MM.1S (cell line): ENCODE results near the gene GAS2L2.

ENCODE experiments used
- DNase-seq: peaks from one replicate; pipeline ENCODE4 v3.0.0-alpha.2; 2015
- H2AFZ ChIP-seq: fragments of 300-600 bp; sonication (generic); 2 replicates; pipeline ENCODE4 v1.6.0; 2016; ENCODE audit warnings: antibody characterized with exemption, low read length
- H3F3A ChIP-seq: fragments of 300-600 bp; sonication (generic); 2 replicates; pipeline ENCODE4 v1.6.1; 2016; ENCODE audit warnings: mild to moderate bottlenecking, antibody characterized with exemption, low read length, moderate library complexity, mixed read lengths; ENCODE audit not compliant: insufficient read depth
- H3K27ac ChIP-seq: fragments of 300-600 bp; sonication (generic); 2 replicates; pipeline ENCODE4 v1.5.1; 2016; ENCODE audit warnings: mild to moderate bottlenecking, low read length
- H3K27me3 ChIP-seq: fragments of 300-600 bp; sonication (generic); replicated peaks from 2 replicates; pipeline ENCODE4 v1.6.0; 2016; ENCODE audit warnings: low read length; ENCODE audit not compliant: insufficient read depth
- H3K36me3 ChIP-seq: fragments of 300-600 bp; sonication (generic); replicated peaks from 2 replicates; pipeline ENCODE4 v1.6.1; 2016; ENCODE audit warnings: mild to moderate bottlenecking, low read length, mixed read lengths; ENCODE audit not compliant: insufficient read depth
- H3K4me1 ChIP-seq: fragments of 300-600 bp; sonication (generic); 2 replicates; pipeline ENCODE4 v1.6.1; 2016; ENCODE audit warnings: low read length, mixed read lengths
- H3K4me2 ChIP-seq: fragments of 300-600 bp; sonication (generic); 2 replicates; pipeline ENCODE4 v1.6.0; 2016; ENCODE audit warnings: low read depth, low read length
- H3K4me3 ChIP-seq: fragments of 300-600 bp; sonication (generic); 2 replicates; pipeline ENCODE4 v1.5.1; 2016; ENCODE audit warnings: low read length, mixed read lengths
- H3K79me2 ChIP-seq: fragments of 300-600 bp; sonication (generic); 2 replicates; pipeline ENCODE4 v1.6.1; 2016; ENCODE audit warnings: mixed run types, low read length, mixed read lengths
- H3K9ac ChIP-seq: fragments of 300-600 bp; sonication (generic); 2 replicates; pipeline ENCODE4 v1.6.1; 2016; ENCODE audit warnings: low read length, mixed read lengths
- H3K9me2 ChIP-seq: fragments of 300-600 bp; sonication (generic); replicated peaks from 2 replicates; pipeline ENCODE4 v1.6.1; 2016; ENCODE audit warnings: mild to moderate bottlenecking, low read length, mixed read lengths; ENCODE audit not compliant: insufficient read depth
- H3K9me3 ChIP-seq: fragments of 300-600 bp; sonication (generic); replicated peaks from 2 replicates; pipeline ENCODE4 v1.6.1; 2016; ENCODE audit warnings: mild to moderate bottlenecking, low read length, mixed read lengths; ENCODE audit not compliant: insufficient read depth
- H4K20me1 ChIP-seq: fragments of 300-600 bp; sonication (generic); 2 replicates; pipeline ENCODE4 v1.6.1; 2016; ENCODE audit warnings: mild to moderate bottlenecking, low read length, moderate library complexity, mixed read lengths; ENCODE audit not compliant: insufficient read depth
- EZH2 ChIP-seq: fragments of 300-600 bp; sonication (generic); optimal IDR thresholded peaks from 2 replicates; pipeline ENCODE3; 2017; ENCODE audit warnings: low read depth, mild to moderate bottlenecking, antibody characterized with exemption, low read length, mixed read lengths
- EZH2phosphoT487 ChIP-seq: fragments of 300-600 bp; sonication (generic); IDR thresholded peaks from 2 replicates; pipeline ENCODE4 v1.6.1; 2018; ENCODE audit warnings: antibody characterized with exemption, low read length
- TF ChIP-seq, protein P1 (sequence below): fragments of 300-600 bp; sonication (generic); IDR thresholded peaks from 2 replicates; pipeline ENCODE4 v1.5.1; 2016; ENCODE audit warnings: antibody characterized with exemption, low read length, mixed read lengths

GAS2L2 gene

DNA sequence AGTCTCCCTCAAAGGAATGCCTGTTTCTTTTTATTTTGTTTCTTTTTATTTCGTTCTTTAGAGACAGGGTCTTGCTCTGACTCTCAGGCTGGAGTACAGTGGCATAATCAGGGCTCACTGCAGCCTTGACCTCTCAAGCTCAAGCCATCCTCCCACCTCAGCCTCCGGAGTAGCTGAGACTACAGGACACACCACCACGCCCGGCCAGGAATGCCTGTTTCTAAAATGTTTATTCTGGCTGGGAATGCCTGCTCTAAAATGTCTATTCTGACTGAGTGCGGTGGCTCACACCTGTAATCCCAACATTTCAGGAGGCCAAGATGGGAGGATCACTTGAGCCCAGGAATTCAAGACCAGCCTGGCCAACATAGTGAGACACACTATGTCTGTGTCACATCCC lies 44.9 kb upstream of the GAS2L2 start:
- peaks cover 45% of the 10 kb centered on the region for H3K27me3 ChIP-seq
- no peaks in the 10 kb centered on the region for H3K9me3 ChIP-seq
- no peaks in the 10 kb centered on the region for H3K9me2 ChIP-seq
- DNase-seq: no peak
- H3K4me1 ChIP-seq: no peaks in the 10 kb centered on the region
- no peak overlapping the region for H3K4me2 ChIP-seq
- H3K4me3 ChIP-seq: no peak overlapping the region
- no peak overlapping the region for H3K27ac ChIP-seq
- H3F3A ChIP-seq: no peaks in the 10 kb centered on the region
- H4K20me1 ChIP-seq: no peaks in the 10 kb centered on the region
- H3K79me2 ChIP-seq: no peaks in the 10 kb centered on the region
- no peak overlapping the region for H2AFZ ChIP-seq
- TF ChIP-seq EZH2 (no peak), EZH2phosphoT487 (no peak)
- TF ChIP-seq, protein P1, sequence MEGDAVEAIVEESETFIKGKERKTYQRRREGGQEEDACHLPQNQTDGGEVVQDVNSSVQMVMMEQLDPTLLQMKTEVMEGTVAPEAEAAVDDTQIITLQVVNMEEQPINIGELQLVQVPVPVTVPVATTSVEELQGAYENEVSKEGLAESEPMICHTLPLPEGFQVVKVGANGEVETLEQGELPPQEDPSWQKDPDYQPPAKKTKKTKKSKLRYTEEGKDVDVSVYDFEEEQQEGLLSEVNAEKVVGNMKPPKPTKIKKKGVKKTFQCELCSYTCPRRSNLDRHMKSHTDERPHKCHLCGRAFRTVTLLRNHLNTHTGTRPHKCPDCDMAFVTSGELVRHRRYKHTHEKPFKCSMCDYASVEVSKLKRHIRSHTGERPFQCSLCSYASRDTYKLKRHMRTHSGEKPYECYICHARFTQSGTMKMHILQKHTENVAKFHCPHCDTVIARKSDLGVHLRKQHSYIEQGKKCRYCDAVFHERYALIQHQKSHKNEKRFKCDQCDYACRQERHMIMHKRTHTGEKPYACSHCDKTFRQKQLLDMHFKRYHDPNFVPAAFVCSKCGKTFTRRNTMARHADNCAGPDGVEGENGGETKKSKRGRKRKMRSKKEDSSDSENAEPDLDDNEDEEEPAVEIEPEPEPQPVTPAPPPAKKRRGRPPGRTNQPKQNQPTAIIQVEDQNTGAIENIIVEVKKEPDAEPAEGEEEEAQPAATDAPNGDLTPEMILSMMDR: no peak
- H3K9ac ChIP-seq: no peak overlapping the region
- H3K36me3 ChIP-seq: no peaks in the 10 kb centered on the region

GRCh38 chr17:35797370-35797769 lies 44.3 kb upstream of the GAS2L2 start:
- Histone ChIP-seq H3K9me2 (no peaks in the 10 kb centered on the region), H3K27ac (no peak overlapping the region), H3K79me2 (no peaks in the 10 kb centered on the region), H3K9me3 (no peaks in the 10 kb centered on the region), H2AFZ (no peak overlapping the region), H3K4me3 (no peak overlapping the region), H3K4me1 (no peaks in the 10 kb centered on the region), H3K9ac (no peak overlapping the region), H4K20me1 (no peaks in the 10 kb centered on the region), H3K4me2 (no peak overlapping the region), H3F3A (no peaks in the 10 kb centered on the region), H3K36me3 (no peaks in the 10 kb centered on the region), H3K27me3 (peaks cover 45% of the 10 kb centered on the region)
- no peak for DNase-seq
- no peak for TF ChIP-seq EZH2phosphoT487
- TF ChIP-seq, protein P1: no peak
- no peak for TF ChIP-seq EZH2

DNA sequence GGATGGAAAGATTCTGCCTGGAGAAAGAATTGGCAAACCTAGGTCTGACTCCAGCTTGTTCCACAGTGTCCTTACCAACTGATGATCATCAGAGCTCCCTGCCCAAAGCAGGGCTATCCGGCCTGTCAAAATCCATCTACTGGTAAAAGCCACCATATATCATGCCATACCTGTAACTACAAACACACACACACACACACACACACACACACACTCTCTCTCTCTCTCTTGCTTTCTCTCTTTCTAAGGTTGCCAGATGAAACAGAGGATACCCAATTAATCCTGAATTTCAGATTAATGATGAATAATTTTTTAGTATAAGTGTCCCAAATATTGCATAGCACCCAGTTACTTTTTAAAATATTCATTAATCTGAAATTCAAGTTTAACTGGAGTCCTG lies 43.9 kb upstream of the GAS2L2 start:
- H3K4me1 ChIP-seq: no peaks in the 10 kb centered on the region
- H4K20me1 ChIP-seq: no peaks in the 10 kb centered on the region
- no peaks in the 10 kb centered on the region for H3K9me3 ChIP-seq
- H3K36me3 ChIP-seq: no peaks in the 10 kb centered on the region
- H3F3A ChIP-seq: no peaks in the 10 kb centered on the region
- no peaks in the 10 kb centered on the region for H3K9me2 ChIP-seq
- H2AFZ ChIP-seq: no peak overlapping the region
- H3K27ac ChIP-seq: no peak overlapping the region
- TF ChIP-seq EZH2phosphoT487 (no peak), EZH2 (no peak)
- TF ChIP-seq, protein P1: no peak
- no peaks in the 10 kb centered on the region for H3K79me2 ChIP-seq
- no peak overlapping the region for H3K9ac ChIP-seq
- H3K4me3 ChIP-seq: no peak overlapping the region
- no peak overlapping the region for H3K4me2 ChIP-seq
- peaks cover 45% of the 10 kb centered on the region for H3K27me3 ChIP-seq
- no peak for DNase-seq

DNA sequence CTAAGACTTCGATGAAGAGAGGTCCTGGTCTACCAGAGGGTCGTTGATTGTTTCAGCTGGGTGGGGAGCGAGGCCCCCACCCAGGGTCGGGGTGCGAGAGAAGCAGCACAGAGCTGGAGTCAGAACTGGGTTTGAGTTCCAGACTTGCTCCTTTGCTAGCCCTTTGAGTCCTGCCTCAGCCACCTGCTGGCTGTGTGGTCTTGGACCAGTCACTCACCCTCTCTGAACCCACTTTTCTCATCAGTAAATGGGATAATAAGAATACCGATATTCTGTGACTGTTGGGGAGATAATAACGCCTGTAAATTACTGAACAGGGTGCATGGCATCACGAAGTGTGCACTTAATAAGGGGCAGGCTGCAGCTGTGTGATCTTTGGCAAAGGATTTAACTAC lies 42.8 kb upstream of the GAS2L2 start:
- Histone ChIP-seq H3K4me1 (no peaks in the 10 kb centered on the region), H3K9ac (no peak overlapping the region), H3K4me3 (no peak overlapping the region), H3K36me3 (no peaks in the 10 kb centered on the region), H3F3A (no peaks in the 10 kb centered on the region), H3K27ac (no peak overlapping the region), H3K79me2 (no peaks in the 10 kb centered on the region), H3K9me3 (no peaks in the 10 kb centered on the region), H3K9me2 (no peaks in the 10 kb centered on the region), H4K20me1 (no peaks in the 10 kb centered on the region), H3K27me3 (peaks cover 45% of the 10 kb centered on the region), H2AFZ (no peak overlapping the region), H3K4me2 (no peak overlapping the region)
- no peak for DNase-seq
- TF ChIP-seq EZH2phosphoT487: no peak
- no peak for TF ChIP-seq EZH2
- TF ChIP-seq, protein P1: no peak
